ENCODE data around the gene TAB2.

The TAB2 gene

DNA sequence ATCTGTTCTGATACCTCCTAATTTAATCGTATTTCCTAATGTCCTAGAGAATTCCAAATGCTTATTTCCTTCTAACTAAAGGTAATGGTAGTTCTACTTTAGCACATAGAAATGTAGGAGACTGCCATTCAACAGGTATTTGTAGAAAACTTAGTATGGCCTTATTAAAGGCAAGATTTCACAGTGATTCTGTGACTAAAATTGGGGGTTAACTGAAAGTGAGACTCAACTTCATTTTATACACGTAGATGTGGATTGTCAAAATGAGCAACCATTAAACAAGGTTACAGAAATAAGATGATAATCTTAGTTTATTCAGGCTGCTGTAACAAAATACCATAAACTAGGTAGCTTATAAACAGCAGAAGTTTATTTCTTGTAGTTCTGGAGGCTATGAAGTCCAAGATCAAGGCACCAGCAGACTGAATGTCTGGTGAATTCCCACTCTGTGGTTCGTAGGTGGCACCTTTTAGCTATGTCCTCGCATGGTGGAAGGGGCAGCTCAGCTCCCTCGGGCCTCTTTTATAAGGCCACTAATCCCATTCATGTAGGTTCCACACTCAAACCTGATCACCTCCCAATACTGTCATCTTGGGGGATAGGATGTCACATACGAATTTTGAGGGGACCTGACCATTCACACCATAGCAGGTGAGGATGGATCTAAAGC lies 38.7 kb downstream of the TAB2 start:
- H3K9ac ChIP-seq (ENCODE audit: insufficient read length, low read depth): no peak overlapping the region
- H3K4me3 ChIP-seq (ENCODE audit: insufficient read length, low read depth): no peak overlapping the region
- no peaks in the 10 kb centered on the region for H3K27me3 ChIP-seq (ENCODE audit: insufficient read depth, insufficient read length)
- no peak for DNase-seq (ENCODE audit: low read depth, low spot score)
- no peaks in the 10 kb centered on the region for H3K36me3 ChIP-seq (ENCODE audit: insufficient read depth, insufficient read length, low read length)
- no peaks in the 10 kb centered on the region for H3K9me3 ChIP-seq (ENCODE audit: insufficient read depth, low read length)
- no peaks in the 10 kb centered on the region for H3K4me1 ChIP-seq (ENCODE audit: insufficient read depth, insufficient read length)
- TF ChIP-seq YY1 (IDR thresholded peaks at IDR 0.05; ENCODE audit: insufficient read depth, insufficient read length): no peak
- no peak for TF ChIP-seq SUZ12 (IDR thresholded peaks at IDR 0.05; ENCODE audit: extremely low read depth, insufficient read depth, insufficient read length)
- TF ChIP-seq ZNF274 (IDR thresholded peaks at IDR 0.05; ENCODE audit: low read depth, low read length): no peak

- no peaks in the 10 kb centered on the region for H3K36me3 ChIP-seq (ENCODE audit: insufficient read depth, insufficient read length, low read length)
- no peak overlapping the region for H3K4me3 ChIP-seq (ENCODE audit: insufficient read length, low read depth)
- no peak for DNase-seq (ENCODE audit: low read depth, low spot score)
- H3K9me3 ChIP-seq (ENCODE audit: insufficient read depth, low read length): no peaks in the 10 kb centered on the region
- no peaks in the 10 kb centered on the region for H3K27me3 ChIP-seq (ENCODE audit: insufficient read depth, insufficient read length)
- TF ChIP-seq YY1 (IDR thresholded peaks at IDR 0.05; ENCODE audit: insufficient read depth, insufficient read length): no peak
- no peaks in the 10 kb centered on the region for H3K4me1 ChIP-seq (ENCODE audit: insufficient read depth, insufficient read length)
- no peak overlapping the region for H3K9ac ChIP-seq (ENCODE audit: insufficient read length, low read depth)
Measured at GRCh38 chr6:149357726-149358538, 40.4 kb downstream of the TAB2 start.

DNA sequence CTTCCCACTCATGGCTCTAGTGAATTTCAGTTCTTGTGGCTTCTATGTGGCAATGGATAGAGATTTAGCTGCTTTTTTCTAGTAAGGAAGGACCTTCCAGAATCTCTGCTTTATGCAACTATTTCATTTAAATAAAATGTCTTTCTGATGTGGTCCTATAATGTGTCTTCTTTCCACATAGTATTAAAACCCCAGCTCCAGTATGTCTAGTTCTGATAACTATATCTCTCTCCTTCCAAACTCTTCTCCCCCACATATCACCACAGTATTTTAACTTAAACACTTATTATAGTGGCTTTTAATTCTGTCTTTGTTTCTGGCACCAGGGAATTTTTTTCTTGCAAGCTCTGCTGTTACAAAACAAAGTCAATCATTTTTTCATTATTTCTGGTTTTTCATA lies 41.9 kb downstream of the TAB2 start:
- H3K36me3 ChIP-seq (ENCODE audit: insufficient read depth, insufficient read length, low read length): no peaks in the 10 kb centered on the region
- H3K9ac ChIP-seq (ENCODE audit: insufficient read length, low read depth): no peak overlapping the region
- H3K9me3 ChIP-seq (ENCODE audit: insufficient read depth, low read length): no peaks in the 10 kb centered on the region
- no peak overlapping the region for H3K4me3 ChIP-seq (ENCODE audit: insufficient read length, low read depth)
- no peaks in the 10 kb centered on the region for H3K27me3 ChIP-seq (ENCODE audit: insufficient read depth, insufficient read length)
- TF ChIP-seq SUZ12 (IDR thresholded peaks at IDR 0.05; ENCODE audit: extremely low read depth, insufficient read depth, insufficient read length): no peak
- no peak for TF ChIP-seq YY1 (IDR thresholded peaks at IDR 0.05; ENCODE audit: insufficient read depth, insufficient read length)
- TF ChIP-seq ZNF274 (IDR thresholded peaks at IDR 0.05; ENCODE audit: low read depth, low read length): no peak
- no peaks in the 10 kb centered on the region for H3K4me1 ChIP-seq (ENCODE audit: insufficient read depth, insufficient read length)
- no peak for DNase-seq (ENCODE audit: low read depth, low spot score)

- TF ChIP-seq YY1 (IDR thresholded peaks at IDR 0.05; ENCODE audit: insufficient read depth, insufficient read length) (no peak), ZNF274 (IDR thresholded peaks at IDR 0.05; ENCODE audit: low read depth, low read length) (no peak), SUZ12 (IDR thresholded peaks at IDR 0.05; ENCODE audit: extremely low read depth, insufficient read depth, insufficient read length) (no peak)
- H3K4me1 ChIP-seq (ENCODE audit: insufficient read depth, insufficient read length): no peaks in the 10 kb centered on the region
- H3K4me3 ChIP-seq (ENCODE audit: insufficient read length, low read depth): no peak overlapping the region
- H3K36me3 ChIP-seq (ENCODE audit: insufficient read depth, insufficient read length, low read length): no peaks in the 10 kb centered on the region
- H3K9ac ChIP-seq (ENCODE audit: insufficient read length, low read depth): no peak overlapping the region
- no peak for DNase-seq (ENCODE audit: low read depth, low spot score)
- no peaks in the 10 kb centered on the region for H3K27me3 ChIP-seq (ENCODE audit: insufficient read depth, insufficient read length)
- H3K9me3 ChIP-seq (ENCODE audit: insufficient read depth, low read length): no peaks in the 10 kb centered on the region
Measured at GRCh38 chr6:149360536-149360935, 43.0 kb downstream of the TAB2 start.

GRCh38 chr6:149362289-149362688 lies 44.8 kb downstream of the TAB2 start:
- H3K36me3 ChIP-seq (ENCODE audit: insufficient read depth, insufficient read length, low read length): no peaks in the 10 kb centered on the region
- H3K4me1 ChIP-seq (ENCODE audit: insufficient read depth, insufficient read length): no peaks in the 10 kb centered on the region
- no peak overlapping the region for H3K9ac ChIP-seq (ENCODE audit: insufficient read length, low read depth)
- no peaks in the 10 kb centered on the region for H3K27me3 ChIP-seq (ENCODE audit: insufficient read depth, insufficient read length)
- DNase-seq (ENCODE audit: low read depth, low spot score): no peak
- H3K4me3 ChIP-seq (ENCODE audit: insufficient read length, low read depth): no peak overlapping the region
- TF ChIP-seq ZNF274 (IDR thresholded peaks at IDR 0.05; ENCODE audit: low read depth, low read length) (no peak), SUZ12 (IDR thresholded peaks at IDR 0.05; ENCODE audit: extremely low read depth, insufficient read depth, insufficient read length) (no peak), YY1 (IDR thresholded peaks at IDR 0.05; ENCODE audit: insufficient read depth, insufficient read length) (no peak)
- H3K9me3 ChIP-seq (ENCODE audit: insufficient read depth, low read length): no peaks in the 10 kb centered on the region

DNA sequence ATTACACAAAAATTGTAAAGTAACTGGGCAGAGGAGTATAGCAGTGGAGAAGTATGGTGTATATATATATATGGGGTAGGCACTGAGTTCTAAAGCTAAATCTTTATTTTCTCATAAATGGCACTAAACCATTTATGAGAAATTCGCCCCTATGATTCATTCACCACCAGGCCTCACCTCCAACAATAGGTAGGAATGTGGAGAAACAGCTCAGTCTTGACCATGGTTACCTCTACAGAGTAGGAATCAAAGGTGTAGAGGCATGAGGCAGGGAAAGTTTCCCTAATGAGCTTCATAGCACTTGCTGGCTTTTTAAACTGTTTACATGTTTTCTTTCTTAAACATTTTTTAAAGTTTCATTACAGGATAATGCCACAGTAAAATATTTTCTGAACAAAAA lies 45.6 kb downstream of the TAB2 start:
- no peak overlapping the region for H3K9ac ChIP-seq (ENCODE audit: insufficient read length, low read depth)
- no peaks in the 10 kb centered on the region for H3K36me3 ChIP-seq (ENCODE audit: insufficient read depth, insufficient read length, low read length)
- no peaks in the 10 kb centered on the region for H3K4me1 ChIP-seq (ENCODE audit: insufficient read depth, insufficient read length)
- H3K4me3 ChIP-seq (ENCODE audit: insufficient read length, low read depth): no peak overlapping the region
- no peak for DNase-seq (ENCODE audit: low read depth, low spot score)
- H3K9me3 ChIP-seq (ENCODE audit: insufficient read depth, low read length): no peaks in the 10 kb centered on the region
- no peaks in the 10 kb centered on the region for H3K27me3 ChIP-seq (ENCODE audit: insufficient read depth, insufficient read length)
- TF ChIP-seq YY1 (IDR thresholded peaks at IDR 0.05; ENCODE audit: insufficient read depth, insufficient read length) (no peak), ZNF274 (IDR thresholded peaks at IDR 0.05; ENCODE audit: low read depth, low read length) (no peak), SUZ12 (IDR thresholded peaks at IDR 0.05; ENCODE audit: extremely low read depth, insufficient read depth, insufficient read length) (no peak)

DNA sequence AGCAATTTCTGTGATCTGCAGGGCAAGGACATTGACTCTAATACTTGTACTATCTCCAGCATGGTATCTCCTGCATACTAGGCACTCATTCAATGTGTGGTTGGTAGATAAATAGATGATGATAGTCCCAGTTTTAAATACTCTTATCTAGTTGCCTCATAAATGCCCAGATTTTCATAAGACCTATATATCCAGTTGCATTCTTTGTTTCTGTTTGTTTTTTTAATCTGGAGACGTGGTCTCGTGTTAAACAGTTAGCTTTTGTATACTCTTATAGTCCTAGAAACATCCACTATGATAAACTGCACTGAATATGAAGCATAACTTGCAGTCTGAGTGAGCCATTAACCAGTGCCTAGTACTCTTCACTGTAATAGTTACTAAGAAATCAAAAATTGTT lies 47.0 kb downstream of the TAB2 start:
- Histone ChIP-seq H3K4me3 (ENCODE audit: insufficient read length, low read depth) (no peak overlapping the region), H3K36me3 (ENCODE audit: insufficient read depth, insufficient read length, low read length) (no peaks in the 10 kb centered on the region), H3K27me3 (ENCODE audit: insufficient read depth, insufficient read length) (no peaks in the 10 kb centered on the region), H3K9me3 (ENCODE audit: insufficient read depth, low read length) (no peaks in the 10 kb centered on the region), H3K9ac (ENCODE audit: insufficient read length, low read depth) (no peak overlapping the region), H3K4me1 (ENCODE audit: insufficient read depth, insufficient read length) (no peaks in the 10 kb centered on the region)
- TF ChIP-seq ZNF274 (IDR thresholded peaks at IDR 0.05; ENCODE audit: low read depth, low read length) (no peak), SUZ12 (IDR thresholded peaks at IDR 0.05; ENCODE audit: extremely low read depth, insufficient read depth, insufficient read length) (no peak), YY1 (IDR thresholded peaks at IDR 0.05; ENCODE audit: insufficient read depth, insufficient read length) (no peak)
- DNase-seq (ENCODE audit: low read depth, low spot score): no peak
